Nucleus accumbens (tissue), 56 donors: ENCODE data around the gene MFAP1.
A peak's percentile ranks its signal among the peaks of the same experiment; 100 is the strongest.
"Not testable (repeated sequence)": the region's sequence is repeated elsewhere in the genome, so short reads cannot be mapped to it uniquely, and the experiment has no call there.

ENCODE experiments used
- DNase-seq, 56 donors: peaks; one replicate each; lab custom pipeline; 2025; lab: John Stamatoyannopoulos, UW

MFAP1 gene

GRCh38 chr15:43826029-43826507 is 1.6 kb upstream of the MFAP1 start:
- DNase-seq, result no peak

DNA sequence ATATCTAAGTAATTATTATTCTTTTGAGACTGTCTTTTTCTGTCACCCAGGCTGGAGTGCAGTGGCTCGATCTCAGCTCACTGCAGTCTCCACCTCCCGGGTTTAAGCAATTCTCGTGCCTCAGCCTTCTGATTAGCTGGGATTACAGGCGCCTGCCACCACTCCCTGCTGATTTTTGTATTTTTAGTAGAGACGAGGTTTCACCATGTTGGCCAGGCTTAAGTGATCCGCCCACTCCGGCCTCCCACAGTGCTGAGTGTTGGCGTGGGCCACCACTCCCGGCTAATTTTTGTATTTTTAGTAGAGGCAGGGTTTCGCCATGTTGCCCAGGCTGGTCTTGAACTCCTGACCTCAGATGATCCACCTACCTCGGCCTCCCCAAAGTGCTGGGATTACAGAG is 815 bp upstream of the MFAP1 start:
- not testable (repeated sequence) for DNase-seq

DNA sequence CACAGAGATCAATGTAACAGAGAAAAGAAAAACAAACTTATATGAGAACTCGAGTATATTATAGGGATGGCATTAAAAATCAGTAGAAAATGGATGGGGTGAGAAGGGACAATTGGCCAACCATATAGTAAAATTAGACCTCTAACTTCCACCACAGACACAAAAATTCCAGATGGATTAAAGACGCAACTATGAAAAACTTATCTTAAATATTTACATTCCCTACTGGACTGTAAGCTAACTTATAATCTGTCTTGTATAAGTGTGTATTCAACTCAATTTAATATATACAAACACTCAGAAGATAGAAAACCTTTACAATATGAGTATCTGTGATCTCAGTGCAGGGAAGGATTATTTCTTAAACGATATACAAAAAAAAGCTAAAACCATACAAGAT is 3.0 kb downstream of the MFAP1 start:
- DNase-seq, result no peak

GRCh38 chr15:43815064-43815463 is 9.4 kb downstream of the MFAP1 start:
- DNase-seq, result not testable (repeated sequence)

DNA sequence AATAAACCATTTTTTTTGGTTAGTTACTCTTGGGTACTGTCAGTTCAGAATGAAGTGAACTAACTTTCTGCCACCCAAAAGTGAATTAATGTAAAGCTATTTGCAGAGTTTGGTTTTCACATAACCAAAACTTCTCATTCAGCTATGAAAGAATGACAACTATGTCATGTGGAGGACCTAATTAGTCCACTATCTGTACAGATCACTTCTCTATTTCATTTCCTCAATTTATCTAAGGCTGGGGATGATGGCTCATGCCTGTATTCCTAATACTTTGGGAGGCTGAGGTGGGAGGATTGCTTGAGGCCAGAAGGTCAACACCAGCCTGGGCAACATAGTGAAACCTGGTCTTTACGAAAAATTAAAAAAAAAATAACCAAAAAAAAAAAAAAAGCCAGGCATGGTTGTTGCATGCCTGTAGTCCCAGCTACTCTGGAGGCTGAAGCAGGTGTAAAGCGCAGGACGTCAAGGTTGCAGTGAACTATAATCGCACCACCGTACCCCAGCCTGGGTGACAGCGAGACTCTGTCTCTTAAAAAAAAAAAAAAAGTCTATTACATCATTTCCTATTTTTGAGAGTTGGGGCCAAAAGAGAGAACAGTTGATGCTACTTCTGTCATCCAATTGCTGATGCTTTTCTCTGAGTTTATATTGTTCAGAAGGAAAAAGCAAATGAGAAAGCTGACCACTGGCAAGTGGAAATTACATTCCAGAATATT is 15.4 kb downstream of the MFAP1 start:
- DNase-seq, result no peak

DNA sequence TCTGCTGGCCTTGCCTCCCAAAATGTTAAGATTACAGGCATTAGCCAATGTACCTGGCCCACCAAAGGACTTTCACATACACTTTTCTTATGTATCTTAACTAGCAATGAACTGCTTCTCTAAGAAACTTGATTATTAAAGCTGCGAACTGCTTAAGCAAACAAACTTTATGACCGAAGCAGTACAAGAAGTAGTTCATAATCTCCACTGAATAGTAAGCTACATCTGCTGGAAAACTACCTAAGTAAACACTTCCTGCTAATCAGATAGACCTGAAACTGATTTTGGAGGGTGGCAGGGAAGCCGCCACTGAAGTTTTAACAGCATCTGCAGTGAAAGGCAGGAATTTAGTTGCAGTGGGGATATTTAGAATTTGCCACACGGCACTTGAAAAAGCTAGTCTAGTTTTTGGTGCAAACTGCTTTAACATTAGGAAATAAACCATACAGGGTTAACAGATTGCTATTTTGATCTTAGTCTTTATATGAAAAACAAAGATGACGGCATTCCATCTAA is 16.0 kb downstream of the MFAP1 start:
- no peak for DNase-seq

- not testable (repeated sequence) for DNase-seq
Observed at GRCh38 chr15:43802676-43803075, 21.8 kb downstream of the MFAP1 start.

DNA sequence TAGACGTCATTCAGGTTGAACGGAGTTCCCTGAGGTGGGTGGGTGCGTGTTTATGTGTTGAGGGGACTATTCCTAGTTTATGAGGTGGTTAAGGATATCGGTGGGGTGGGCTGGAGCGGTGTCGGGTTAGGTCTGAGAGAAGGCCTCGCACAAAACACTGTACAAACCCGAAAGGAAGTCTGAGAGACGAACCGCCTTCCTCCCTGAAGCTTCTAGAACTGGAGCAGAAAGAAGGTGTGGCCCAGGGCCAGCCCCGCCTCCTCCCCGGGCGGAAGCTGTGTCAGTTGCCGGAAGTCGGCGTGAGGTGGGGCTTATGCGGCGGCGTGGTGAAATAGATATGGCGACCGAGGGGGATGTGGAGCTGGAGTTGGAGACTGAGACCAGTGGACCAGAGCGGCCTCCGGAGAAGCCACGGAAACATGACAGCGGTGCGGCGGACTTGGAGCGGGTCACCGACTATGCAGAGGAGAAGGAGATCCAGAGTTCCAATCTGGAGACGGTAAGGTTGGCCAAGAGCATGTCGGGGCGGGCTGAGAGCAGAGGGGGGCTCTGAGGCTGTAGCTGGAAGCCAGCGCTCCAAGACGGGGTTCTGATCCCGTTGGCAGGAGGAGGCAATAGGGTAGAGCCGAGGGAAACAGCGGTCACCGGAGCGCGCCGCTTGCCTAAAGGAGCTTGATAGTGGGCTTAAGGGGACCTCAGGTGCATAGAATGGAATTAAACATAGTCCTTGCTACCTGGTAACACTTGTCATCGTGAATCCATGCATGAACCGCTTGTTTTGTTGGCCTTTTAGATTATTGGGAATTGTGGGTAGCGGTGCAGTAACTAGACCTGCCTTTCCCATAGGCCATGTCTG is 24.0 kb downstream of the MFAP1 start, which contains the start of gene HYPK:
HYPK (plus strand) TSS at position 314 of the 856 bp plus-strand sequence; CDS start at position 338, 24 bp downstream.
- peak; percentile 32 to 95 (median 90) for DNase-seq

DNA sequence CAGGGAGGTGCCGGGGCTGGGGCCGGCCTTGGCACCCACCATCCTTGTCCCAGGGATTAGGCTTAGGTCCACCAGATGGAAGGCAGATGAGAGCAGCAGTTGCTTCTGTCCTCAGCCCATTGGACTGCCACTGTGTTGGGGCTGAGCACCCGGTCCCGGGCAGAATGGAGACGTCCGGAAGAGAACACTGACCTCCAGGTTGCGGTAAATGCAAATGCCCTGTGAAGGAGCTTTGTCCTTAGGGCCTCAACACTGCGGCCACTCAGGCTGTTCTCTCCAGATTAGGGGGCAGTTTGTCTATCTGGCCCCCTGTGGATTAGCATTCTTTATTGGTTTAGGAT is 24.6 kb downstream of the MFAP1 start, which contains the start of gene SERINC4:
SERINC4 (minus strand) TSS at position 276 of the 341 bp plus-strand sequence; CDS start at position 42, 234 bp downstream.
- peak in 1 of 56 donors; percentile 50 for DNase-seq

GRCh38 chr15:43799209-43799944 is 25.1 kb downstream of the MFAP1 start:
- DNase-seq, result peak in 1 of 56 donors; percentile 14

GRCh38 chr15:43796566-43796965 is 27.9 kb downstream of the MFAP1 start:
- DNase-seq, result no peak

DNA sequence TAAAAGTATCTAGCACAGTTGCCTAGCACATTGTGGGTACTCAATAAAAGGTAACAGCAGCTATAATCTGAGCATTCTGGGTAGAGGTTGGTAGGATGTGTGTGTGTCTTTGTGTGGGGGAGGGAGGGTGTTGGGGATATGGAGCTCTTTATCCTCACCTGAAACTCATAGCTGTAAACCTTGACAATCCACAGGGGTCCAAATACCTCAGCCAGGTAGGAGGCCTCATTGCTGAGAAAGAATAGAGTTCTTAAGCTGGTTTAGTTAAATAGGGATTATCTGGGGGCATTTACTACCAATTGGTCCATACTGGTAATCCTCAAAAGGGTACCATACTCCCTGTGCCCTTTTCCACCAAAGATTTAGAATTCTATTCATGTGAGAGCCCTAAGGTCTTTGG is 28.5 kb downstream of the MFAP1 start:
- no peak for DNase-seq

GRCh38 chr15:43795197-43795596 is 29.3 kb downstream of the MFAP1 start:
- DNase-seq, result no peak

DNA sequence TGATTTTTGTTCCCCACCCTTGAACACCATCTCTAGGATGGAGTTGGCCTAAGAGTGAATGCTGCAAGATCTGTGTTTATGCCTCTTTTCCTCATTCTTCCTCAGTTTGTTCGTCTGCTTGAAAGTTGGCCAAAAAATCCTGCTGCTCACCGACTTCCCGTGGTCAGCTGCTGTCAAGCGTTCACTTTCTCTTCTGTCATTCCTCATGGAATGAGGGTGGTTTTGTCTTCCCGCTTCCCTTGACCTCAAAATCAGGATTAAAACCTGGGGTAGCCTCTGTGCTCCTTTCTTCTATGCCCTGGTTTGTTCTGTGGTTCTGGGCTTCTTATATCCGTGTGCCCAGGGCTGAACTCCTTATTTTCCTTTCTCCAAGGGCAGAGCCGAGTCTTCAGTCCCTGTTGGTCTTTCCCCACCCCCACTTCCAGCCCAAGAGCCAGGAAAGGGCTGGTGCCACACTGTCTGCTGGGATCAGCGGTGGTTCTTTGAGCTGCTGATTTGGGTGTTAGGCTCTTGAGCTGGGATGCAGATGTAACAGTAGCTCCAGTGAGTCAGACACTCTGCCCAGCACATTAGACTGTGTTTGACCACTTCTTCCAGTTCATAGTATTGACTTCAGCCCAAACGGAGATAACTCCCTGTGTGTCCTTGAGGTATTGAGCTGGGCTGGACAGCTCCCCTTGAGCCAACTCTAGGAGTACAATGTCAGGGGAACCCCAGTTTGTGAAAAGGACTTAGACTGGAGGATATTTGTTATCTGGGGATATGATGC is 30.0 kb downstream of the MFAP1 start:
- no peak for DNase-seq

GRCh38 chr15:43793647-43794046 is 30.8 kb downstream of the MFAP1 start:
- DNase-seq, result no peak

GRCh38 chr15:43792761-43793476 is 31.6 kb downstream of the MFAP1 start:
- DNase-seq, result peak in 3 of 56 donors; percentile 21 to 55 (median 49)

DNA sequence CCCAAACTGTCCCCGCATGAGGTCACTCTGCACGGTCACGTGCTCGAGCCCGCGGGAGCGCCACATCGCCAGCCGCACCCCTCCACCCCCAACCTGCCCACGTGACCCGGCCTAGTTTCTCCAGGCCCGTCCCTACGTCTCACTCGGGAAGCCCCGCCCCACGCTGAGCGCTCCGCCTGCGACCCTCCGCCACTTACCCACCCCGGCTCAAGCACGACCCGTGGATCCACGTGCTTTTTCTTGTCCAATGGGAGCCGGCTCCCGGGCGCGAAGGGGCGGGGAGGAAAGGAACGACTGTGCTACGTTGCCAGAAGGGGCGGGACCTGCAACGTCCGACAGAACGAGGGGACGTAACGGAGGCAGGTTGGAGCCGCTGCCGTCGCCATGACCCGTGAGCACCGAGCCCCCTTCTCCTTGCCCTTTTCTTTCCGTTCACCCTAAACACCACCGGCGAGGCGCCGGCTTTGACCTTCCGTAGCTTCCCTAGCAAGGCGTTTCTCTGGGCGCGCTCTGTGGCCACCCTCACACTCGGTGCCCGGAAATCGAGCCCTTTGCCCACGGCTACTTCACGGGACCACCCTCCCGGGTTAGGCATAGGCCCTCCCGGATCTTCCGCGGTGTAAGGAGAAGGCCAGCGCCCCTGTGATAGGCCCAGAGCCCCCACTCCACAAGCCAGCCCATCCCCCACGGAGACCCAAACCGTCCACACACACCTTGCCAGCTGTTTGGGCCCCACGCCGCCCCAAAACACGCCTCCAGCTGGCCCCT is 32.3 kb downstream of the MFAP1 start, which contains the start of gene SERF2:
SERF2 (plus strand) TSS at position 328 of the 768 bp plus-strand sequence; CDS start at position 385, 57 bp downstream.
- DNase-seq, result peak; percentile 97 to 100 (median 100)

GRCh38 chr15:43789409-43789808 is 35.1 kb downstream of the MFAP1 start:
- DNase-seq, result no peak
